Astrocyte (in vitro differentiated cells and primary cell): ENCODE data around the gene CCDC40. TPM values are rescaled to one million over a fixed set of nuclear protein-coding genes. Genes with fewer than 3 reads are reported as not detected.

ENCODE experiments used
- DNase-seq: peaks from one replicate; pipeline ENCODE4 v3.0.0-alpha.2; 2010; ENCODE audit warnings: low read depth
- FAIRE-seq: peaks from 2 replicates; lab custom pipeline; 2011; peaks lifted over from hg19 to GRCh38; lab: Jason Lieb, UNC
- H2AFZ ChIP-seq: 2 replicates; pipeline ENCODE4 v1.6.0; 2012; ENCODE audit warnings: low read depth, low read length, inconsistent platforms
- H3K27ac ChIP-seq: 2 replicates; pipeline ENCODE4 v1.5.1; 2011; ENCODE audit warnings: low read depth, low read length, inconsistent platforms
- H3K27me3 ChIP-seq: 2 replicates; pipeline ENCODE4 v1.6.0; 2011; ENCODE audit warnings: low read length, inconsistent platforms; ENCODE audit not compliant: insufficient read depth
- H3K36me3 ChIP-seq: 2 replicates; pipeline ENCODE4 v1.5.1; 2011; ENCODE audit warnings: low read length, inconsistent platforms; ENCODE audit not compliant: insufficient read depth
- H3K4me1 ChIP-seq: 2 replicates; pipeline ENCODE4 v1.5.1; 2011; ENCODE audit warnings: low read length, inconsistent platforms; ENCODE audit not compliant: insufficient read depth
- H3K4me2 ChIP-seq: 2 replicates; pipeline ENCODE4 v1.6.0; 2012; ENCODE audit warnings: low read length, inconsistent platforms
- H3K4me3 ChIP-seq: 2 replicates; pipeline ENCODE4 v1.5.1; 2011; ENCODE audit warnings: low read depth, mild to moderate bottlenecking, low read length, inconsistent platforms; ENCODE audit not compliant: insufficient read depth
- H3K79me2 ChIP-seq: 2 replicates; pipeline ENCODE4 v1.6.0; 2012; ENCODE audit warnings: mild to moderate bottlenecking, low read length, inconsistent platforms; ENCODE audit not compliant: insufficient read depth
- H3K9ac ChIP-seq: 2 replicates; pipeline ENCODE4 v1.6.0; 2012; ENCODE audit warnings: mild to moderate bottlenecking, low read length, inconsistent platforms
- H3K9me3 ChIP-seq: 2 replicates; pipeline ENCODE4 v1.5.1; 2012; ENCODE audit warnings: low read depth, mild to moderate bottlenecking, low read length, inconsistent platforms; ENCODE audit not compliant: insufficient read depth
- H4K20me1 ChIP-seq: 2 replicates; pipeline ENCODE4 v1.6.0; 2012; ENCODE audit warnings: low read length, inconsistent platforms; ENCODE audit not compliant: insufficient read depth
- H3K27ac Mint-ChIP-seq: one replicate; pipeline ENCODE4 v1.8.0; 2021; ENCODE audit warnings: mild to moderate bottlenecking, mixed read lengths; ENCODE audit not compliant: unreplicated experiment
- H3K27me3 Mint-ChIP-seq: one replicate; pipeline ENCODE4 v1.8.0; 2021; ENCODE audit warnings: low read depth, mixed read lengths; ENCODE audit not compliant: unreplicated experiment
- H3K36me3 Mint-ChIP-seq: one replicate; pipeline ENCODE4 v1.8.0; 2021; ENCODE audit warnings: low read depth, mixed read lengths; ENCODE audit not compliant: unreplicated experiment
- H3K4me1 Mint-ChIP-seq: one replicate; pipeline ENCODE4 v1.8.0; 2021; ENCODE audit warnings: low read depth, mixed read lengths; ENCODE audit not compliant: unreplicated experiment
- H3K4me3 Mint-ChIP-seq: one replicate; pipeline ENCODE4 v1.8.0; 2021; ENCODE audit warnings: mild to moderate bottlenecking, moderate library complexity, mixed read lengths; ENCODE audit not compliant: unreplicated experiment
- H3K9me3 Mint-ChIP-seq: one replicate; pipeline ENCODE4 v1.8.0; 2021; ENCODE audit warnings: mild to moderate bottlenecking, mixed read lengths; ENCODE audit not compliant: unreplicated experiment
- CTCF ChIP-seq: IDR thresholded peaks from 2 replicates; pipeline ENCODE4 v1.5.1; 2011; ENCODE audit warnings: low read depth, mild to moderate bottlenecking, inconsistent platforms, low read length, moderate library complexity; ENCODE audit not compliant: insufficient read depth
- EZH2 ChIP-seq: IDR thresholded peaks from 2 replicates; pipeline ENCODE4 v1.6.1; 2012; ENCODE audit warnings: mild to moderate bottlenecking, low read length, inconsistent platforms; ENCODE audit not compliant: insufficient read depth
- total RNA-seq: library from RNA; stranded (reverse); gene quantifications from 2 replicates; pipeline ENCODE4 v1.2.1, GENCODE V29; 2021

CCDC40 gene
- total RNA-seq, 1 donor from 2014 or later = 7.0 TPM

GRCh38 chr17:79990051-79990592 is 46.3 kb upstream of the CCDC40 start:
- Histone ChIP-seq H3K4me2 (no peak overlapping the region), H3K27ac (no peak overlapping the region), H3K9me3 (no peaks in the 10 kb centered on the region), H3K4me1 (peaks cover 49% of the 10 kb centered on the region), H3K9ac (no peak overlapping the region), H2AFZ (no peak overlapping the region), H4K20me1 (peaks cover 18% of the 10 kb centered on the region), H3K27me3 (no peaks in the 10 kb centered on the region), H3K36me3 (no peaks in the 10 kb centered on the region), H3K79me2 (peaks cover 7% of the 10 kb centered on the region), H3K4me3 (no peak overlapping the region)
- FAIRE-seq (no peak), DNase-seq (no peak)
- no peaks in the 10 kb centered on the region for H3K9me3 Mint-ChIP-seq
- H3K4me3 Mint-ChIP-seq = no peak overlapping the region
- peaks cover 6% of the 10 kb centered on the region for H3K36me3 Mint-ChIP-seq
- TF ChIP-seq CTCF (no peak), EZH2 (no peak)
- H3K27me3 Mint-ChIP-seq = peaks cover 3% of the 10 kb centered on the region
- peak overlapping the region; percentile 61 for H3K27ac Mint-ChIP-seq
- H3K4me1 Mint-ChIP-seq = peaks cover 29% of the 10 kb centered on the region

- peak overlapping the region; percentile 29 for H3K4me3 Mint-ChIP-seq
- Histone ChIP-seq H3K4me3 (no peak overlapping the region), H3K27me3 (no peaks in the 10 kb centered on the region), H3K27ac (no peak overlapping the region), H3K4me2 (no peak overlapping the region), H3K9me3 (no peaks in the 10 kb centered on the region), H3K4me1 (peaks cover 49% of the 10 kb centered on the region), H2AFZ (no peak overlapping the region), H3K79me2 (peaks cover 7% of the 10 kb centered on the region), H3K36me3 (no peaks in the 10 kb centered on the region), H4K20me1 (peaks cover 14% of the 10 kb centered on the region), H3K9ac (no peak overlapping the region)
- H3K27me3 Mint-ChIP-seq = peaks cover 3% of the 10 kb centered on the region
- peaks cover 4% of the 10 kb centered on the region for H3K36me3 Mint-ChIP-seq
- H3K9me3 Mint-ChIP-seq = no peaks in the 10 kb centered on the region
- TF ChIP-seq EZH2 (no peak), CTCF (no peak)
- H3K27ac Mint-ChIP-seq = peak overlapping the region; percentile 61
- H3K4me1 Mint-ChIP-seq = peaks cover 29% of the 10 kb centered on the region
- DNase-seq (no peak), FAIRE-seq (no peak)
Observed at GRCh38 chr17:79990704-79991103, 45.7 kb upstream of the CCDC40 start.

GRCh38 chr17:79991140-79991923 is 45.1 kb upstream of the CCDC40 start:
- Histone ChIP-seq H3K36me3 (no peaks in the 10 kb centered on the region), H3K9ac (no peak overlapping the region), H4K20me1 (peaks cover 13% of the 10 kb centered on the region), H3K4me2 (peak overlapping the region; percentile 92), H2AFZ (no peak overlapping the region), H3K27ac (no peak overlapping the region), H3K9me3 (no peaks in the 10 kb centered on the region), H3K79me2 (peaks cover 7% of the 10 kb centered on the region), H3K4me3 (peak overlapping the region; percentile 48), H3K27me3 (no peaks in the 10 kb centered on the region), H3K4me1 (peaks cover 49% of the 10 kb centered on the region)
- H3K36me3 Mint-ChIP-seq = peaks cover 4% of the 10 kb centered on the region
- peak overlapping the region; percentile 62 for H3K27ac Mint-ChIP-seq
- H3K9me3 Mint-ChIP-seq = no peaks in the 10 kb centered on the region
- DNase-seq = peak; percentile 38
- FAIRE-seq = no peak
- H3K4me3 Mint-ChIP-seq = peak overlapping the region; percentile 29
- H3K27me3 Mint-ChIP-seq = peaks cover 3% of the 10 kb centered on the region
- H3K4me1 Mint-ChIP-seq = peaks cover 29% of the 10 kb centered on the region
- TF ChIP-seq CTCF = no peak
- TF ChIP-seq EZH2 = no peak
